ENCODE data around the gene USP10.

USP10 gene

DNA sequence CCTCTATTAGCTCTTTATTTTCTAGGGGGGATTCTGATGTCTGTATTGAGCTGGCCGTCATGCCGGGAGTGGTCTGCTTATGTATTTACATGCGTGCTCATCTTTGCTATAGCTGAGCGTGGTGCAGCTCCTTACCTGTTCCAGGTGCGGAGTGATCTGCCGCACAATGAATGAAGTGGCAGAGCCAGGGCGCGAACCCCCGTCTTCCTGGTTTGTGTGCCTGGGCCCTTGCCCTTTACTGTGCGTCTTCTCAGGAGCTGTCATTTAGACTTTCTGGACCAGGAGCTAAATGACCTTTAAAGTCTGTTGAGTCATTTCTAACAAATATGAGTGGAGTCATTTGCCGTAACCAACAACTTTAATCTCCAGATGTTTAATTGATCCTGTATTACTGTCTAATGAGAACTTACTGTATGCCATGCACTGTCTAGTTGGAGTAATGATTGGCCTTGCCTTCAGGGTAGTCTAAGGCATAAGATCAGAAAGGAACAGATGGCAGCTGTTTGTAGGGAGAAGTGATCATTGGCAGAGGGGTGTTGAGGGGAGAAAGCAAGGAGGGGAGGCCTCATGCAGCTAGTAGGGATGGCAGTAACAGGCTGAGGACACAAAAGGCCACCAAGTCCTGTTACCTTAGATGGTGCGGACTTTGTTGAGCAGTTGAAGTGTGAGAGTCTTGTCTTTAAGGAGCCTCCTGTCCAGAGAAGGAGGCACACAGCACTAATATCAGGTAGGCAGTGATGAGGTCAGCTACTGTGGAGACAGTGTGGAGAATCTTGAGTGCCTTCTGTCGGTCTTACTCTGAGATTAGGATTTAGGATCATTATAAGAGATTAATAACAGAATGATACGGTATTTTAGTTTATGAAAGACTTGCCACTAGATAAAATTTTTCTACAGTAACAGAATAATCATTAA, 53.9 kb downstream of the USP10 start:
- DNase-seq: no peak

DNA sequence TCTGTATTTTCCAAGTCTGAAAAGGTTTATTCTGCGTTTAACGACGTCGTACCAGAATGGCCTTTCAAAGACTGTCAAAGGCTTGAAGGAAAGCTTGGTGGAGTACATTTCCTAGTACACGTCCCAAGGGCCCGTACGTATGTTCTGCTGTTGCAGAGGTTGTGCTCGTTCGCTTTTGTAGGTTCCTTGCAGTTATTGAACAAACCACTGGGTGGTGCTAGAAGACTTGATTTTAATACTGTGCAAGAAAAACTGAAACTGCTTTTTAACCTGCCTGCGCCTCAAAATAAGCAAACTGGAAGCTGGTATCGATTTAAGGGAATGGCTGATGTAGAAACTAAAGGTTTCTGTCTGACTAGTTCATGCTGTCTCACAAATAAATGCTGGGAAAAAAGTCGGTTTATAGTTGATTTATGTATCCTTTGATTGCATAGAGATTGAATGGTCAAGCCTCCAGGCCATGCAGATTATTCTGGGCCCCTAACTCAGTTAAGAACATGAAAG, 54.6 kb downstream of the USP10 start:
- DNase-seq: peak; percentile 82 to 92

- DNase-seq: no peak
These were observed 55.3 kb downstream of the USP10 start for GRCh38 chr16:84754956-84755672.

DNA sequence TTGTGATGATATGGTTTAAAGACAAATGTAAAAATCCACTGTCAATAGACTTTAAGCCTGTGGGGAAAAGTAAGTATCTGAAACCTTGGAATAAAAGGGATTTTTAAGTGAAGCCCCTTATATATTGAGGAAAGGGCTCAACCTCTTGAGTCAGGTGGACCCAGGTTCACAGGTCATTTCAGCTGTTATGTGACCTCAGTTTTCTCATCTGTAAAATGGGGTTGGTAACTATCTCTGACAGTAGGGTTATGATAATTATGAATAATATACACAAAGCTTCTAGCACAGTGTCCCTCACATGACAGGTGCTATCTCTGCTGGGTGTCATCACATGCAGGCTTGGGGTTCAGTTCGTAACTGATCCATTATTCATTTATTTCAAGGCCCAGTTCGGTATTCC, 57.0 kb downstream of the USP10 start:
- no peak for DNase-seq

GRCh38 chr16:84758627-84759026, 58.8 kb downstream of the USP10 start:
- no peak for DNase-seq

DNA sequence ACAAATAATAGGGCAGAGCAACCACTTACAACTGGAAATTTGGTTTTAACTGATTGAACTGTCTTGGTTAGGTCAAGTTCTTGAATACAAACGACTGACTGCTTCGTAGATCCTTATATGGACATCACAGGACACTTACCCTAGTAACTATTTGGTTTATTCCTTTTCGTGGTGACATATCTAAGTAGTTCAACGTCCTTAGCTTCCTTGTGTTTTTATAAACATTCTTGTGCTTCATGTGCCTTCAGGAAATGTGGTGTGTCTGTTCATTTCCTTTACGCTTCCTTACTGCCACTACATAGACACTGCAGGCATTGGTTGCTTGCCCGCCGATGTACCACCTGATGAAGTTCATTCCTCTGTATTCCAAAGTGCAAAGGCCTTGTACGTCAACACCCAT, 59.3 kb downstream of the USP10 start:
- DNase-seq: peak; percentile 68 to 83

GRCh38 chr16:84759906-84760305, 60.1 kb downstream of the USP10 start:
- DNase-seq: no peak

- DNase-seq: no peak
These were observed 61.9 kb downstream of the USP10 start for GRCh38 chr16:84761448-84762368.

DNA sequence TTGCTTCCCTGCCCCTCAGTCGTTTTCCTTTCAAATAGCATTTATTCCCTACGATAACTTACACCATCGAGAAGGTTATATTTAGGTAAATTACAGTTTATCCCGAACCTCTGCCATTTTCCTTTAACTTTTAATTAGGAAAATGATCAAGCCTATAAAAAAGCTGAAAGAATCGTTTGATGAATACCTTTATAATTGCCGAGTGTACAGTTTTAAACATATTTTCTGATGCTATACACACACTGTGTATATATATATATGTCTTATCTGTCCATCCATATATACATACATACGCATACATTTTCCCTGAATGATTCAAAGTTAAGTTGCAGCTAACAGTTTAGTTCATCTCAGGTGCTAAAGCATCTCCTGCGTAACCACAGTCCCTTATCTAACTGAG, 63.4 kb downstream of the USP10 start:
- DNase-seq: no peak

DNA sequence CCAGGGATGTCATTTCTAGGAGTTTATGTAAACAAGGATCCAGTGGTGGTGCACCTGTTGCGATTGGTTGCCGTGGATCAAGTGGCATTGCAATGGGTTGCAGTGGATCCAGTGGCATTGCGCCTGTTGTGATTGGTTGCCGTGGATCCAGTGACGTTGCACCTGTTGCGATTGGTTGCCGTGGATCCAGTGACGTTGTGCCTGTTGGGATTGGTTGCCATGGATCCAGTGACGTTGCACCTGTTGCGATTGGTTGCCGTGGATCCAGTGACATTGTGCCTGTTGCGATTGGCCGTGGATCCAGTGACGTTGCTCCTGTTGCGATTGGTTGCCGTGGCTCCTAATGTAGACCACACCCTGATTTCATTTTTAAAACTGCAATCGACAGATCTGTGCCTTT, 63.8 kb downstream of the USP10 start:
- DNase-seq: no peak

GRCh38 chr16:84764970-84765369, 65.2 kb downstream of the USP10 start:
- DNase-seq: no peak

- peak in 1 of 2 donors; percentile 24 for DNase-seq
These were observed 66.1 kb downstream of the USP10 start for GRCh38 chr16:84765616-84766580.

GRCh38 chr16:84766978-84767773, 67.4 kb downstream of the USP10 start:
- DNase-seq: peak in 1 of 2 donors; percentile 31

DNA sequence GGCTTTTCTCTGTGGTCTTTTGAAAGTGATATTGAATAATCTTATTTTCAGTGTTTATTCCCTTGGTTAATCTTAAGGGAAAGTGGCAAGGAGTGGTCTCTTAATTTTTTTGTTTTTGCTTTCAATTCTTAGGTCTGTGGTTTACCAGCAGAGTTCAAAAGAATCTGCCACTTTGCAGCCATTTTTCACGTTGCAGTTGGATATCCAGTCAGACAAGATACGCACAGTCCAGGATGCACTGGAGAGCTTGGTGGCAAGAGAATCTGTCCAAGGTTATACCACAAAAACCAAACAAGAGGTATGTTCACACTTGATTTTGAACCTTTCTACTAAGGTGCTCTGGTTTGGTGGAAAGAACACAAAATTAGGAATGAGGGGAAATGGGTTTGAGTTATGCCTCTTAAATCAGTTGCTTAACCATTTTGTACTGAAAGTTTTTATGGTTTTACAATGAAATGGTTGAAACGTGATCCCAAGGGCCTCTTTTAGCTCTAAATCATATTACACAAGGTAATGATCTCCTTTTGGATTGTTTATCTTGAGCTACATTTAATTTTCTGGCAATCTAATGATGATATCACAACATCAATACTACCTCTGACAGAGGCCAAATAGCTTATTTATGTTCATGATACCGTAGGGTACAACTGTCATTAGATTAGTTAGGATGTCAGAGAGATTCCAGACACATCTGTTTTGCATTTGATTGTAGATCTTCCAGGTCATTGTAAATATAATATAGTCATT, 68.4 kb downstream of the USP10 start:
- peak in 1 of 2 donors; percentile 42 for DNase-seq

- no peak for DNase-seq
These were observed 69.0 kb downstream of the USP10 start for GRCh38 chr16:84768808-84769197.

- no peak for DNase-seq
These were observed 69.6 kb downstream of the USP10 start for GRCh38 chr16:84769416-84769815.

- no peak for DNase-seq
These were observed 73.5 kb downstream of the USP10 start for GRCh38 chr16:84773312-84773711.

GRCh38 chr16:84774810-84775209, 75.0 kb downstream of the USP10 start:
- peak in 1 of 2 donors; percentile 29 for DNase-seq

GRCh38 chr16:84775262-84775810, 75.5 kb downstream of the USP10 start:
- no peak for DNase-seq

- no peak for DNase-seq
These were observed 77.6 kb downstream of the USP10 start for GRCh38 chr16:84777435-84777834.

Measured in CD4-positive, alpha-beta T cell treated with Interleukin-4 for 1 hour (primary cell).